K562 (cell line): ENCODE results near the gene CHN1. TPM values are rescaled to one million over a fixed set of nuclear protein-coding genes. Genes with fewer than 3 reads are reported as not detected.

ENCODE experiments used
- ATAC-seq: fragments of 200-7000 bp; cut with Tn5 transposase; 3 replicates; pipeline ENCODE4 v1.9.1; 2020; ENCODE audit warnings: moderate library complexity
- BruUV-seq: library from RNA; stranded (reverse); fragments of 400-500 nt; replicated peaks from 2 replicates; lab custom pipeline; 2021; lab: Mats Ljungman, UMichigan
- CTCF ChIA-PET: fragments of 300-600 bp; formaldehyde crosslinking; extraction: SDS; loops from one replicate; lab custom pipeline; 2021; ENCODE audit warnings: low intra/inter-chr PET ratio; lab: Yijun Ruan, JAX
- POLR2A ChIA-PET: fragments of 300-600, 350-650 bp; sonication (Branson Sonifier 250); formaldehyde crosslinking; extraction: SDS; loops from one replicate; lab custom pipeline; 2021; ENCODE audit warnings: antibody characterized with exemption, inconsistent platforms; lab: Yijun Ruan, JAX
- DNase-seq, 4 experiments: peaks; one replicate each; pipeline versions ENCODE4 v3.0.0 to v3.0.0-alpha.2; 2011 to 2018; ENCODE audit warnings: low spot score in 3 of 4, mixed read lengths in 3 of 4; ENCODE audit errors: extremely low read depth in 1 of 4
- FAIRE-seq: peaks from 2 replicates; lab custom pipeline; 2011; peaks lifted over from hg19 to GRCh38; lab: Jason Lieb, UNC
- H2AFZ ChIP-seq: 2 replicates; pipeline ENCODE4 v1.6.0; 2011; ENCODE audit warnings: low read depth, low read length, control low read depth, inconsistent platforms
- H3K27ac ChIP-seq: fragments of 200-600 bp; 3 replicates; pipeline ENCODE4 v1.8.0; 2011; ENCODE audit warnings: low read depth, mild to moderate bottlenecking, control low read depth, inconsistent platforms, low read length, moderate library complexity, mixed read lengths; ENCODE audit errors: extremely low read depth
- H3K27me3 ChIP-seq, 2 experiments: fragments of 300-600 bp in 1 of 2; 2 replicates in 1 of 2; 3 replicates in 1 of 2; pipeline versions ENCODE4 v1.6.0 to v1.8.0; 2011; ENCODE audit warnings: inconsistent platforms in 2 of 2, low read length in 2 of 2, mild to moderate bottlenecking in 1 of 2, mixed read lengths in 1 of 2, moderate library complexity in 1 of 2; ENCODE audit not compliant: control insufficient read depth in 2 of 2, insufficient read depth in 2 of 2
- H3K36me3 ChIP-seq: fragments of 300-600 bp; 3 replicates; pipeline ENCODE4 v1.8.0; 2011; ENCODE audit warnings: mild to moderate bottlenecking, low read length, inconsistent platforms; ENCODE audit not compliant: control insufficient read depth, insufficient read depth
- H3K4me1 ChIP-seq, 2 experiments: fragments of 200-600 bp in 1 of 2; replicated peaks in 1 of 2; 2 replicates in 1 of 2; 3 replicates in 1 of 2; pipeline versions ENCODE4 v1.5.1 to v1.8.0; 2011; ENCODE audit warnings: inconsistent platforms in 2 of 2, low read length in 2 of 2, mild to moderate bottlenecking in 1 of 2, mixed read lengths in 1 of 2, moderate library complexity in 1 of 2; ENCODE audit not compliant: control insufficient read depth in 2 of 2, insufficient read depth in 2 of 2
- H3K4me2 ChIP-seq: 2 replicates; pipeline ENCODE4 v1.6.1; 2011; ENCODE audit warnings: low read length, control low read depth, inconsistent platforms, mixed read lengths; ENCODE audit not compliant: insufficient read depth
- H3K4me3 ChIP-seq: fragments of 200-600 bp; sonication (generic), shearing (Covaris generic); 2 replicates; pipeline ENCODE4 v1.5.1; 2016; ENCODE audit warnings: control low read depth, inconsistent platforms
- H3K79me2 ChIP-seq: fragments of 200-600 bp; 3 replicates; pipeline ENCODE4 v1.8.0; 2011; ENCODE audit warnings: low read length, inconsistent platforms; ENCODE audit not compliant: control insufficient read depth, insufficient read depth
- H3K9ac ChIP-seq, 2 experiments: 2 replicates each; pipeline versions ENCODE4 v1.6.0 to v1.6.1; 2011; ENCODE audit warnings: low read depth in 2 of 2, low read length in 2 of 2, control low read depth in 1 of 2, inconsistent platforms in 1 of 2, mild to moderate bottlenecking in 1 of 2, mixed read lengths in 1 of 2; ENCODE audit not compliant: insufficient read depth in 1 of 2
- H3K9me1 ChIP-seq: one replicate; pipeline ENCODE4 v1.6.0; 2011; ENCODE audit warnings: inconsistent platforms, mild to moderate bottlenecking, low read length, moderate library complexity; ENCODE audit not compliant: control insufficient read depth, insufficient read depth
- H3K9me3 ChIP-seq: replicated peaks from 2 replicates; pipeline ENCODE4 v1.5.1; 2011; ENCODE audit warnings: low read depth, low read length, inconsistent platforms; ENCODE audit not compliant: control insufficient read depth, insufficient read depth
- H4K20me1 ChIP-seq: replicated peaks from 2 replicates; pipeline ENCODE4 v1.6.1; 2011; ENCODE audit warnings: low read length, inconsistent platforms, mixed read lengths; ENCODE audit not compliant: control insufficient read depth, insufficient read depth
- DACH1 ChIP-seq: fragments of 450-650 bp; IDR thresholded peaks from 2 replicates; pipeline ENCODE4 v1.6.1; 2018; ENCODE audit not compliant: partially characterized antibody
- NONO ChIP-seq, 2 experiments: fragments of 200-400 bp in 1 of 2; fragments of 450-650 bp in 1 of 2; formaldehyde crosslinking in 1 of 2; IDR thresholded peaks; 2 replicates each; pipeline ENCODE4 v1.6.1; 2017; ENCODE audit warnings: low read depth in 2 of 2, mild to moderate bottlenecking in 2 of 2, moderate library complexity in 2 of 2, low read length in 1 of 2
- NR2C2 ChIP-seq, 2 experiments: fragments of 200-800 bp in 1 of 2; sonication (Bioruptor generic) in 1 of 2; sonication (generic) in 1 of 2; formaldehyde crosslinking in 1 of 2; IDR thresholded peaks; 2 replicates each; pipeline versions ENCODE4 v1.6.1 to v1.8.0; 2016 to 2022; ENCODE audit warnings: mild to moderate bottlenecking in 1 of 2, missing compliant biosample characterization in 1 of 2, missing genetic modification characterization in 1 of 2, missing genetic modification reagents in 1 of 2
- PHF8 ChIP-seq: fragments of 200-600 bp; sonication (generic); IDR thresholded peaks from 2 replicates; pipeline ENCODE4 v1.6.1; 2012; ENCODE audit warnings: mixed run types, mild to moderate bottlenecking, inconsistent platforms, low read length, moderate library complexity, borderline replicate concordance
- RBFOX2 ChIP-seq: fragments of 200-400 bp; formaldehyde crosslinking; IDR thresholded peaks from 2 replicates; pipeline ENCODE4 v1.6.1; 2017; ENCODE audit warnings: low read depth, mild to moderate bottlenecking, low read length, moderate library complexity
- SP2 ChIP-seq: IDR thresholded peaks from 2 replicates; pipeline ENCODE4 v1.6.1; 2011; ENCODE audit warnings: mild to moderate bottlenecking, low read depth, low read length, moderate library complexity; ENCODE audit not compliant: poor library complexity, severe bottlenecking; ENCODE audit errors: extremely low read depth
- SUPT5H ChIP-seq: fragments of 450-650 bp; IDR thresholded peaks from 2 replicates; pipeline ENCODE4 v1.6.1; 2016
- VEZF1 ChIP-seq: fragments of 200-800 bp; sonication (Bioruptor generic); IDR thresholded peaks from 2 replicates; pipeline ENCODE4 v1.6.1; 2017; ENCODE audit warnings: missing genetic modification characterization, missing compliant biosample characterization
- ZNF586 ChIP-seq: fragments of 450-650 bp; formaldehyde crosslinking; conservative IDR thresholded peaks from 2 replicates; pipeline ENCODE4 v1.4.0; 2020; ENCODE audit warnings: mild to moderate bottlenecking, moderate library complexity
- ZNF740 ChIP-seq, 3 experiments: fragments of 200-800 bp in 1 of 3; sonication (Bioruptor generic) in 1 of 3; sonication (generic) in 1 of 3; formaldehyde crosslinking in 1 of 3; IDR thresholded peaks; 2 replicates each; pipeline versions ENCODE4 v1.6.1 to v1.8.0; 2016 to 2022; ENCODE audit warnings: mild to moderate bottlenecking in 2 of 3, missing compliant biosample characterization in 2 of 3, missing genetic modification characterization in 2 of 3, missing genetic modification reagents in 1 of 3
- WGBS: fragments of 100-300 bp; shearing (Covaris generic); methylation state at CpG from one replicate; pipeline ENCODE4 v1.1.6; 2016; ENCODE audit warnings: low coverage, mixed read lengths; ENCODE audit not compliant: insufficient coverage; ENCODE audit errors: missing lambda C conversion rate; 5-methylcytosine and 5-hydroxymethylcytosine counted together
- in situ Hi-C: fragments of 300-500 bp; cut with MboI; formaldehyde crosslinking; loops from 4 replicates; pipeline ENCODE4 v1.15.0; 2018; ENCODE audit warnings: inconsistent platforms, mixed read lengths
- intact Hi-C: fragments of 100-400 bp; cut with micrococcal nuclease; formaldehyde crosslinking; loops from 2 replicates; pipeline ENCODE4 v1.14.2; 2022
- polyA plus RNA-seq, 8 experiments: library from polyadenylated mRNA; depleted of rRNA in 4 of 8; stranded (reverse) in 5 of 8; unstranded in 3 of 8; fragments of >200 nt; fragmentation: Nextera tagmentation in 2 of 8; fragmentation: Illumina TruSeq in 1 of 8; extraction: Ambion mirVana in 2 of 8; extraction: Trizol in 1 of 8; gene quantifications; 2 replicates each; pipeline versions ENCODE4 v1.2.1 to v1.2.3, GENCODE V29; 2011 to 2014; ENCODE audit warnings: inconsistent platforms in 1 of 8, missing spikeins in 1 of 8
- total RNA-seq, 7 experiments: library from RNA; depleted of rRNA in 6 of 7; stranded (reverse); fragments of >200 nt in 6 of 7; fragmentation: Illumina TruSeq in 2 of 7; extraction: Trizol in 2 of 7; gene quantifications; 2 replicates each; pipeline versions ENCODE4 v1.2.1 to v1.2.3, GENCODE V29; 2011 to 2021; ENCODE audit warnings: low replicate concordance in 1 of 7

CHN1 gene
- total and polyA plus RNA-seq, 9 of the 15 experiments (the other 6 are each of a cell fraction or from before 2014, with no cell fraction given), result 0.17 to 2.0 (median 0.87) TPM

GRCh38 chr2:174789001-174789400 is 216.2 kb downstream of the CHN1 start:
- POLR2A ChIA-PET, result interaction anchor here (0.7 to 1.7 kb wide), 4 partner anchors 8 to 52 kb away, joined by 3 to 5 read pairs (median 3); no protein-coding TSS in a partner anchor
- FAIRE-seq (no peak), ATAC-seq (peak; percentile 54), DNase-seq (no peak)
- peak overlapping the region; percentile 86 for H2AFZ ChIP-seq
- no peak for TF ChIP-seq ZNF586
- 0 out of 2 replicates have a peak, but pooled peaks have one; percentile 6 for TF ChIP-seq PHF8
- no peaks in the 10 kb centered on the region for H3K9me1 ChIP-seq
- no peaks in the 10 kb centered on the region for H3K36me3 ChIP-seq
- peak overlapping the region; percentile 67 for H3K4me2 ChIP-seq
- no peaks in the 10 kb centered on the region for H3K9me3 ChIP-seq
- in situ Hi-C loops, result no loop called here
- no TSS peak for BruUV-seq
- no peaks in the 10 kb centered on the region for H3K79me2 ChIP-seq
- no peaks in the 10 kb centered on the region for H4K20me1 ChIP-seq
- CTCF ChIA-PET, result no interaction called here
- 53% methylated on average over 16 of the region's 16 CpGs for WGBS
- intact Hi-C loops, result no loop called here
- H3K4me1 ChIP-seq, result peaks cover 0 to 3% of the 10 kb centered on the region in 2 experiments; a peak in 2 of 5 replicates
- no peak overlapping the region for H3K4me3 ChIP-seq
- no peak overlapping the region for H3K9ac ChIP-seq
- no peak overlapping the region for H3K27ac ChIP-seq
- peaks cover 13 to 37% of the 10 kb centered on the region in 2 experiments for H3K27me3 ChIP-seq

GRCh38 chr2:174788291-174788929 is 216.8 kb downstream of the CHN1 start:
- BruUV-seq, result no TSS peak
- POLR2A ChIA-PET, result interaction anchor here (0.7 to 1.7 kb wide), 4 partner anchors 9 to 51 kb away, joined by 3 to 5 read pairs (median 3); no protein-coding TSS in a partner anchor
- TF ChIP-seq RBFOX2 (peak; percentile 69), NR2C2 (CRISPR knock-in tag; IDR thresholded peaks at IDR 0.05) (no peak), NR2C2 (tag; IDR thresholded peaks at IDR 0.05) (no peak), DACH1 (no peak), NONO (IDR thresholded peaks at IDR 0.05; ENCODE audit: low read depth in 2 of 2, low read length in 1 of 2) (no peak), SP2 (no peak), SUPT5H (peak; percentile 38; the same call in 1 of the 2 replicates), VEZF1 (CRISPR knock-in tag) (peak; percentile 96), ZNF740 (CRISPR knock-in tag; IDR thresholded peaks at IDR 0.05) (peak; percentile 25; the same call in 1 of the 2 replicates), ZNF740 (tag; IDR thresholded peaks at IDR 0.05) (peak in 1 of 2 experiments; percentile 74; a peak in 2 of 4 replicates)

More at GRCh38 chr2:174788291-174788929, 216.8 kb downstream of the CHN1 start:
- Histone ChIP-seq H3K9ac (no peak overlapping the region; a peak in 1 of 4 replicates), H4K20me1 (no peaks in the 10 kb centered on the region), H3K4me3 (no peak overlapping the region), H3K9me1 (no peaks in the 10 kb centered on the region), H3K4me1 (peaks cover 0 to 3% of the 10 kb centered on the region in 2 experiments; a peak in 2 of 5 replicates), H3K36me3 (no peaks in the 10 kb centered on the region), H2AFZ (peak overlapping the region; percentile 86), H3K4me2 (peak overlapping the region; percentile 67), H3K9me3 (no peaks in the 10 kb centered on the region), H3K27ac (no peak overlapping the region), H3K27me3 (peaks cover 16 to 31% of the 10 kb centered on the region in 2 experiments), H3K79me2 (no peaks in the 10 kb centered on the region)
- ATAC-seq (peak; percentile 92), DNase-seq (peak; percentile 50 to 80 (median 74)), FAIRE-seq (peak; percentile 46)
- CTCF ChIA-PET, result no interaction called here
- WGBS, result 11% methylated on average over 9 of the region's 15 CpGs
- in situ Hi-C loops (no loop called here), intact Hi-C loops (no loop called here)
